GM21825 (cell line): ENCODE results near the gene GNG7.

Experiments
- ATAC-seq: cut with Tn5 transposase; IDR thresholded peaks from one replicate; pipeline ENCODE4 v1.9.1; 2021; ENCODE audit warnings: mild to moderate bottlenecking, moderate library complexity; ENCODE audit not compliant: unreplicated experiment

The GNG7 gene

DNA sequence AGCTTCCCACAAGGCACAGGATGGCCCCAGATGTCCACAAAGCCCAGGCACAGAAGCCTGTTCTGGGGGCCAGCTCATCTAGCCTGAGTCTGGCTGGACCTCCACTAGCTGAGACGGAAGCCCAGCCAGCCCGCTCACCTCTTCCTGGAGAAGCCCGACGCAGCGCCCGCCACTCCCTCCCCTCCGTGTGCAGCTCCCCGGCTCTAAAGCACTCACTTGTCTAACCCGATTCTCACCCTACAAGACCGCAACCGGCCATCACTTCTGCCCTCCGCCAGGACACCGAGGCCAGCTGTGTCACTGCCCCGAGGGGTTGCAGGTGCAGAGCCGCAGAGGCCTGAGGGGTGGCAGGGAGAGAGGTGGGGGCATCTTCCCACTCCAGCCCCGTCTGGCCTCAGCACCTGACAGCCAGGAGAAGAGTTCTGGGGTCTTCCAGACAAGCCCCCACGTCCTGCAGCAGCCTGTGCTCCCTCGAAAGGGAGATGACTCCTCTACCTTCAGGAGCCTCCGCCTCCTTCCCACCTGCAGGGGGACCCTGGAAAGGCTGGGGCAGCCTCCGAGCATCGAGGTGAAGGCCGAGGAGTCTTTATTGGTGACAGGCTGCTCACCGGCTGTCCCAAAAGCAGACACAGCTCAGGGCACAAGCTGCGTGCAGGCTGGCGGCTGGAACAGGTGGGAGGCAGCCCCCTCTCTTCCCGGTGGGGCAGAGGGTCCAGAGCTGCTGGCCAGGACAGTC, 24.6 kb upstream of the GNG7 start:
- no peak for ATAC-seq

DNA sequence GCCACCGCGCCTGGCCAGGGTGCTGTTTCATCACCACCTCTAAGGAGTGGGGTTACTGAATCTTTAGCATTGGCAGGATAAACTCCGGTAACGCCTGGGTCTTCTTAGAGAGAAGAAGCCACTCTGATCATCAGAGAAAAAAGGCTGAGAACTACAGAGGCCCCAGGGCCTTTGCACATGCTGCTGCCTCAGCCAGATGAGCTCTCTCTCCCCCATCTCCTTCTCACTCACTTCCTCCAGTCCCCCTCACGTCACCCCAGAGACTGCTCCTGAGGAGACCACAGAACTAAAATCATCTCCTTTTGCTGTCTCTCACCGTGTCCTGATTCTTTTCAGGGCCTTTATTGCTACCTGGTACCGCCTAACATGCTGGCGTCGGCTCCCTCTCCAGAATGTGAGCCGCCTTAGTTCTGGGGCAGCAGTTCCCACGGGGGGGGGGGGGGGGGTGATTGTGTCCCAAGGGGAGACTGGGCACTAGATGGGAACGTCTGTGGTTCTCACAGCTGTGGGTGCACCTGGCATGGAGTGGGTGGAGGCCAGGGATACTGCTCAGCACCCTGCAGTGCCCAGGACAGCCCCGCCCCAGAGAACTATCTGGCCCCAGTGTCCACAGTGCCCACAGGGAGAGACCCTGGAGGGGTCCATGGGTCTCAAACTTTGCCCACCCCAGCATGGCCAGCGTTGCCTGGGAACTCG, 23.8 kb upstream of the GNG7 start:
- ATAC-seq: no peak

DNA sequence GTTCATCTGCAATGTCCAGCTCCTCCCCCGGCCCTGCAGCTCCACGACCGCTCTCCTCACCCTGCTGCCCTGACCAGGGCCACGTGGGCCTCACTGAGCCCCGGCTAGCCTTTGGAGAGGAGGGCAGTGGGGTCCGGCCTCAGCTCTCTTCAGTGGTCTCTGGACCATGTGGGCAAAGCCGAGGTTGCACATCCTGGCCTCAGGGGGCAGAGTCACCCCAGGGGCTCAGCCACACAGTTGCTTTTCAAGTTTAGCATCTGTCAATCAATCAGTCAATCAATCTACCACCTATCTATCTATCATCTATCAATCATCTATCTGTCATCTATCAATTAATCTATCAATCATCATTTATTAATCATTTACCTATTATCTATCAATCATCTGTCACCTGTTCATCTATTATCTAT, 21.7 kb upstream of the GNG7 start:
- ATAC-seq: no peak

GRCh38 chr19:2723747-2724146, 21.3 kb upstream of the GNG7 start:
- ATAC-seq: no peak

GRCh38 chr19:2723345-2723715, 20.8 kb upstream of the GNG7 start:
- no peak for ATAC-seq

GRCh38 chr19:2722541-2723344, 20.2 kb upstream of the GNG7 start:
- no peak for ATAC-seq

DNA sequence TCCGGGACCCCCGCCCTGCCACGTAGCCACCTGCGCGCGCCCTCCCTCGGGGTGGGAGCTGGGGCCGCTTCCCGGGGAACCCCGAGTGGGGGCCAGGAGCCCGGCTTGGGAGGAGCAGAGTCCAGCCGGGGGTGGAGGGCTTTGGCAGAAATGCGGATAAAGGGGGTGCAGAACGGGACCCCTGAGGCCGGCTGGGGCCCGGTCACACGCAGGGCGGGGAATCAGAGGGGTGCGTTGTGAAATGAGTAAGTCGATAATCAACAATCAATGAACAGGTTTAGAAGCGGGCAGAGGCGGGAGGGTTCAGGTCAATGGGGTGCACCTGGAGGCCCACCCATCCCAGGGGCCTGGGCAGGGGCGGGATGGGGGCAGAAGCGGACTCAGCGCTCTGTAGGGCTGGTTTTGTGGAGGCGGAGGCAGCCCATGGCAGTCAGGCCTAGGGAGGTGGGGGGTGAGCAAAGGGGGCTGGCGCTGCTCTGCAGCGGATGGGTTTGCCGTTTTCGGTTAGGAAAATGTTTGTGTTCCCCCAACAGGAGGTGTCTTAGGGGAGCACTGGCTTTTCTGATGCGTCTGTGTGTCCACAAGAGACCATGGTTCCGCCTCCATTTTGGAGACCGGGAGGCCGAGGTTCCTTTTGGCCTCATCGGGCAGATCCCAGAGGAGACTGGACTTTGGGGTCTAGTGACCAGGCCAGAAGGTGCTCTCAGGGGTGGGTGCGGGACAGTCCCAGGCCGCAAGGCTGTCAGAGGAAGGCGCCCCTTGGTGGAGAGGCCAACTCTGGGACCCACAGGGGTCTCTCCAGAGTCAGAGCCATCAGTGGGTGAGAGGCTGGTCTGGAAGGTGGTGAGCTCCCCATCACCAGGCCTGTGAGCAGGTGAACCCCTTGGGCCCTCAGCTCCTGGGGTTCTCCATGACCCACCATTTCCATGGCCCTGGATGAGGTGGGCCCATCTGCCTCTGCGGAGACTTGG, 19.4 kb upstream of the GNG7 start:
- ATAC-seq: no peak

DNA sequence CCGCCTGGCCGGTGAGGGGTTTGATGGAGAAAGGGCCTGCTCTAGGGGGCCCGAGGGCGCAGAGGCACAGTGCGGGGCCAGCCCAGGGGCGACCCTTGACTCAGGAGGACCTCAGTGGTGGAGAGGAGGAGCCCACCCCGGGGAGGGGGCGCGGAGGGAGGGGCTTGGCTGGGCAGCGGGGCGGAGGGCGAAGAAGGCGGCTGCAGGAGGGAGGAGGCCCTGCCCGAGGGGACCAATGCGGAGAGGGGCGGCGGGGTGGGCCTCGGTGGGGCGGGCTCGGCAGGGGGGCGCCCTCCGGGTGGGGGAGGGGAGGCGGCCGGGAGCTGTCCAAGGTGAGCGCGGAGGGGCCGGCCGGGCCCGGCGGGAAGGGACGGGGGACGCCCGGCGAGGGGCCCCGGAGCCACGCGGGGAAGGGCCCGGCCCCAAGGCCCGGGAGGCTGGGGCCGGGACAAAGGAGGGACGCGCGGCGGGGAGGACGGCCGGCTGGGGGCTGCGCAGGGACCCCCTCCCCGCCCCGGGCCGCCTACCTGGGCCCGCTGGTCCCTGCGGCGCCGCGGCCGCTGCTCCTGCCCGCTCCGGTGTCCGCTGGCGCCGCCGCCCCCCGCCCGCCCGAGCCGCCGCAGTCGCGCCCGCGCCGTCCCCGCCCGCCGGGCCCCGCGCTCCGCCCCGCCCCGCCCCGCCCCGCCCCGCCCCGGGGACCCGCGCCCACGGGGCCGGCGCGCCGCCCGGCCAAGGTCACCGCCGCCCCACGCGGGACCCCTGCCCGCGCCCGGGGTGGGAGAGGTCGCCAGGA, 18.5 kb upstream of the GNG7 start, which contains the start of gene DIRAS1:
DIRAS1 (minus strand) TSS at position 596 of the 793 bp plus-strand sequence. CDS start 3,566 bp downstream, outside the sequence.
- no peak for ATAC-seq

DNA sequence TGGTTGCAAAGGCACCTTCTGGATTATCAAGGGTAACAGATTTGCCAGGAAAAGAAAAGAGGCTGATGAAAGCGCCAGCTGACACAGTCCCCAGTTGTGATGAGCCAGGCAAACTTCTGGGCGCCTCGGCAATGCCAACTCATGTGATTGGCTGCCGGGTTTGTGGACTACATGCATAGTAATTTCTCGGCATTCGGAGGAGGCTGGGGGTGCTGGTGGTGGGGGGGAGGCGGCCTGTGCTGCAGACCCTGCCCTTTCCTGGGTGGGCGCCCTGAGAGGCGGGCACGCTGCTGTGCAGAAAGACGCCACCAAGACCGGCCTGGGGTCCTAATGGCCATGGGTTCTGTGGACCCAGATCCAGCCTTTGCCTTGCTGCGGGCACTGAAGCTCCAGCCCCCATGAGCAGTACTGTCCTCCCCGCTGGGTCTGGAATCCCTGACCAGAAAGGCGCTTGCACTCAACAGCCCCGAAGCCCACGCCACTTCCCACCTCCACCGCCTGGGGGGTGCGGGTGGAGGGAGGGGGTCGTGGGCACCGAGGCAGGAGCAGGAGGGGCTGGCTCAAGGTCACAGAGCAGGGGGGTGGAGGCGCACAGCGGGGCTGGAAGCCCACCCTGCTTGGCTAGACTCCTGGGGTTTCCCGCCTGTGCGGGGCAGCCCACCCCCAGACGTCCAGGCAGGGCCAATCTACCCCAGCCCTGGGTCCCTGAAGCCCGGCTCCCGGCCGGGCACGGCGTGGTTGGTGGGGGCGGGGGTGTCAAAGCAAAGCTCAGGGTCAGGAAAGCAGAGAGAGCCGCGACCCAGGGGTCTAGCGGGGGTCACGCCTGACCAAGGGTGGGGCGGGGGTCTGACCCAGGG, 17.7 kb upstream of the GNG7 start:
- ATAC-seq: no peak

GRCh38 chr19:2719232-2719735, 16.8 kb upstream of the GNG7 start:
- ATAC-seq: no peak

DNA sequence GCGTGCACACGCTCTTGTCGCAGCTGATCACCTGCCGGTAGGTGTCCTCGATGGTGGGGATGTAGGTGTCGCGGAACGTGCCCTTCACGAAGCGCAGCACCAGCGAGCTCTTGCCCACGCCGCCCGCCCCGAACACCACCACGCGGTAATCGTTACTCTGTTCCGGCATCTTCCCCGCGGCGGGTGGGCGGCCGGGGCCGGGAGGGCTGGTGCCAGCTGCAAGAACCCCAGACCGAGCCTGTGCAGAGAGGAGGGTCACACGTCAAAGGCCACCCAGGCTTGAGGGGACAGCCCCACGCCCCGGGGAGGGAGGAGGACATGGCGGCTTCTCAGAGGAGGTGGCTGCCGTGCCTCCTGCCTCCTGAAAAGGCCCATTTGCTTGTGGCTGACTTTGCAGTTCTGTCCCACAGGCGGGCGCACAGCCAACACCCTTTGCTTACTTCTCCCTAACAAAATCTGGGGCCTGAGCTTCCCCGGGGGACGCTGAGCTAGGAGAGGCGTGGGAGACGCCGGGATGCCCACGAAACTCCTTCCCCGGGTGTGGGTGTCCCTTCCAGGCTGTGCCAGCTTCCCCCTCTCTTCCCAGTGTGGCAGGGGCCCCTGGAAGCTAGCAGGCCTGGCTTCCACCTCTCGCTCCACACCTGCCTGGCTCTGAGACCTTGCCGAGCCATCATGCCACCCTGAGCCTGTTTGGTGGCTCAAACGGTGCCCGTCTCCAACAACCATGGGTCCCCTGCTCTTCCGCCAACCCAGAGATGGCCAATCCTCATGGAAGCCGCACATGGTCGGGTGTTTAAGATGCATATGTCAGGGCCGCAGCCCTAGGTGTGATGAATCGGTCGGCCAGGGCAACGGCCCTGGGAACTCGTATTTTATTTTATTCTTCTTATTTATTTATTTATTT, 15.4 kb upstream of the GNG7 start:
- no peak for ATAC-seq

DNA sequence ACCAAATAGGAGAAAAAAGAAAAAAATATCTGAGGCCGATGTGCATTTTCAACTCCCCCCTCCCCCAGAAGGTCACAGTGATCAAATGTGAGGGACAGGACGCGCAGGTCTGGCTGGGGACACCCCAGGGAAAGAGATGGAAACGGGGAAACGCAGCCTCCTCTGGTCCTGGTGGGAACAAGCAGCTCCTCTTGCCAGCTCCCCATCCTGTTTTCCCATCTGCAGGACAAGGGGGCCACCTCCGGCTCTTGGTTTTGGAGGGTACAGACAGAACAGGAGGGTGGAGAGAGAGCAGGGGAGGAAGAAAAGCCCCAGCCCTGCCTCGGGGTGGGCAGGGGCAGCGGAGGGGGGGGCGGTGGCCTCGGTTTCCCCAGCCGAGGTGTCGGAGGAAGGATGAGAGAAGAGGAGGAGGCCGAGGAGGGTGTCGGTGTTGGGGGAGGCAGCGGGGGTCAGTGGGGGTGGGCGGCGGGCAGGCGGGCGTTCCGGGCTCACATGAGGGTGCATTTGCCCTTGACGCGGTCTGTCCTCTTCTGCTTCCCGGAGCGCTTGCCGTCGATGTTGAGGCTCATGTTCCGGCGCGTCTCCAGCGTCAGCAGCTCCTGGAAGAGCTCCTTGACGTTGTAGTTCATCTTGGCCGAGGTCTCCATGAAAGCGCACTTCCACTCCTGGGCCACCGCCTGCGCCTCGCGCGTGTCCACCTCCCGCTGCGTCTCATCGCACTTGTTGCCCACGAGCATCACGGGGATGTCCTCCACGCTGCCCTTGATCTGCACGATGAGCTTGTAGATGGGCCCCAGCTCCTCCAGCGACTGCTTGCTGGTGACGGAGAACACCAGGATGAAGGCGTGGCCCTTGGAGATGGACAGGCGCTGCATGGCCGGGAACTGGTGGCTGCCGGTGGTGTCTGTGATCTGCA, 14.5 kb upstream of the GNG7 start:
- no peak for ATAC-seq

GRCh38 chr19:2716275-2716650, 13.8 kb upstream of the GNG7 start:
- no peak for ATAC-seq

DNA sequence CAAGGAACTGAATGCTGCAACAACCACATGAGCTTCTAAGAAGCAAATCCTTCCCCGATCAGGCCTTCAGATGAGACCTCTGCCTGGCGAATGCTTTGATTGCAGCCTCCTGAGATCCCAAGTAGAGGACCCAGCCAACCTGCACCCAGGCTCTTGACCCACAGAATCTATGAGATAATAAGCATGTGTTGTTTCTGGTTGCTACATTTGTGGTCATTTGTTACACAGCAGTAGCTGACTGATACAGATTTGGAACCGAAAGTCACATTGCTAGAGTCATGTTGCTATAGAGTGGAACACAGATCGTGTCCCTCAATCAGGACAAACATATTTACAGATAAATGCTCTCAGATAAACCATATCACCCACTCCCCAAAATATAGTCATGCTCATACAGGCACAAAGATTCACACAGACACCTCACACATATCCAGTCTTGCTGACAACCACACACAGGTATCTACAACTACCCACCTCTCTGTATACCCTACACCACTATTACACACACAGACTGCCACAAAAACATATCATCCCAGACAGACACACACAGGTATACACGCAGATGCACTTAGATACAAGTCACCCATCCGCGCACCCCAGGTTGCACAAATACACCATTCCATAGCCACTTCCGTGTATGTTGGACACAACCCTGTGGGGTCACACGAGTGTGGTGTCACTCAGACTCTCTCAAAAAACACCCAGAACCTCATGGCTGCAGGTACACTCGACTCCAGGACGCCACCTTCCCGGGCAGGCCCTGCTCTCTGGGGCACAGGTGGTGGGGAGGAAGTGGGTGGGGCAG, 13.2 kb upstream of the GNG7 start:
- no peak for ATAC-seq

DNA sequence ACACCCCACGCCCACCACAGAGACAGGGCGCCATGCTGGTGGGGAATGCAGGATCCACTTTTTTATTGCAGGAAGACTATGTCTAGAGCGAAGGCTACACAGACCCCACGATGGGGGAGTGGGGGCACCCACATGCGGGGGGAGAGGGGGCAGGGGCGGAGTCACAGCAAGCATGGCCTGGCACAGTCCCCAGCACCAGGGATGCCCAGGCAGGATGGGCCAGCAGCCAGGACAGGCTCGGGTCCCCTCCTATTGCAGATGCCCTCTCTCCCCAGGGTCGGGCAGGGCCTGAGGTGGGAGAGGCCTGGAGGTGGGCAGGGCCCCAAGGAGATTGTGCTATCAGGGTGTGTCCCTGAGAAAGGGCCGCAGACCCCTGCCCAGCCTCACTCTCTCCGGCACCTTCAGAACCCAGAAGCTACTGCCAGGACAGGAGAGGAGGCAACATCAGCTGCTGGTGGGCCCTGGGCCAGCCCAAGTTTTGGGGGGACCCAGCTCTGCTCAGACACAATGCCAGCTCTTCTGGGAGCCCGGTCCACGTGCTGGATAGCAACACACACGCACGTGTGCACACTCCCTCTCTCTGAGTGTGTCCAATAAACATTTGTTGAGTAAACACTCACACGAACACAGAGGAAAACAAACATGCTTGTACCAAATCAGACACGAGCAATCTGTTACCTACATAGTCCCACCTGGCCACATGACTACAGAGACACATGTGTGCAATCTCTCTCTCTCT, 12.2 kb upstream of the GNG7 start:
- no peak for ATAC-seq
